ENCODE measurements around the gene PNMA6E. TPM values are rescaled to one million over a fixed set of nuclear protein-coding genes. Genes with fewer than 3 reads are reported as not detected.

Gene PNMA6E
- total and polyA plus RNA-seq, 2 donors (not counting 3 experiments of a cell fraction or from before 2014, with no cell fraction given): not detected

DNA sequence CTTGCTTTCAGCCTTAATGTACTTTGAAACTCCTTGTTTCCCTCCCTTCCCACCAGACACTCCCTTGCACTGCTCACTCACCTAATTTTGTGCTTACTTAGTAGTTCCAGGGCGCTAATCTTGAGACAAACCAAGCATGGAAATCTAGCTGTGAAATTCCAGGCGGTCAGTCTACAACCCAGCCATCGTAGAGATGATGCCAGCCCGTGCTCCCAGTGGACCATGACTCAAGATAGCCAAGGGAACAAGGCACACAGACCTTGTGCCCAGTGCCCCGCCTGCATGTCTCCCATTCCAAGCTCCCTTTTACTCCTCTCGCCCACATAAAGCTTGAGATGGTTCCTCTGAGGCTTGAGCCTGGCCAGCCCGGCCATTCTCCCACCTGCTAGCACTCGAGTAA is 33.7 kb upstream of the PNMA6E start:
- Histone ChIP-seq H3K4me3 (replicated peaks in 1 of 3; ENCODE audit: insufficient read depth in 1 of 3, low read depth in 1 of 3, low read length in 3 of 3) (no peak overlapping the region), H3K27ac (ENCODE audit: insufficient read depth, low read depth, low read length) (no peak overlapping the region), H3K9ac (replicated peaks; ENCODE audit: extremely low read depth, insufficient read depth, low read length) (no peak overlapping the region), H2AFZ (ENCODE audit: low read depth, low read length) (no peak overlapping the region), H3K4me1 (ENCODE audit: control insufficient read depth, extremely low read depth, insufficient read depth, low read length) (no peaks in the 10 kb centered on the region), H3K9me1 (replicated peaks; ENCODE audit: control insufficient read depth, extremely low read depth, insufficient read depth, low read length) (no peaks in the 10 kb centered on the region), H4K20me1 (replicated peaks; ENCODE audit: control insufficient read depth, extremely low read depth, insufficient read depth, low read length) (no peaks in the 10 kb centered on the region), H3K27me3 (ENCODE audit: control insufficient read depth in 2 of 2, insufficient read depth in 2 of 2, low read length in 2 of 2) (no peaks in the 10 kb centered on the region), H3K9me3 (replicated peaks; ENCODE audit: control insufficient read depth, insufficient read depth, low read length) (no peaks in the 10 kb centered on the region), H3K36me3 (ENCODE audit: control insufficient read depth in 2 of 2, extremely low read depth in 1 of 2, insufficient read depth in 2 of 2, low read length in 2 of 2) (no peaks in the 10 kb centered on the region), H3K4me2 (ENCODE audit: insufficient read depth, low read length) (no peak overlapping the region), H3K79me2 (ENCODE audit: control insufficient read depth, insufficient read depth, low read length) (no peaks in the 10 kb centered on the region)
- TF ChIP-seq POLR2A (IDR thresholded peaks at IDR 0.05; ENCODE audit: low read depth, low read length) (no peak), FOS (IDR thresholded peaks at IDR 0.05; ENCODE audit: borderline replicate concordance, insufficient read depth, low read length) (no peak), GATA2 (IDR thresholded peaks at IDR 0.05; ENCODE audit: insufficient read depth, insufficient read length, low read depth, low read length) (no peak), MYC (IDR thresholded peaks at IDR 0.05; ENCODE audit: low read depth, low read length) (no peak), JUN (IDR thresholded peaks at IDR 0.05; ENCODE audit: borderline replicate concordance, insufficient read depth, insufficient read length, low read depth) (no peak), EZH2 (IDR thresholded peaks at IDR 0.05; ENCODE audit: borderline replicate concordance, low read depth, low read length, severe bottlenecking) (no peak), POLR2AphosphoS5 (IDR thresholded peaks at IDR 0.05; ENCODE audit: insufficient read depth, low read depth, low read length) (no peak)
- TF ChIP-seq, protein P1, sequence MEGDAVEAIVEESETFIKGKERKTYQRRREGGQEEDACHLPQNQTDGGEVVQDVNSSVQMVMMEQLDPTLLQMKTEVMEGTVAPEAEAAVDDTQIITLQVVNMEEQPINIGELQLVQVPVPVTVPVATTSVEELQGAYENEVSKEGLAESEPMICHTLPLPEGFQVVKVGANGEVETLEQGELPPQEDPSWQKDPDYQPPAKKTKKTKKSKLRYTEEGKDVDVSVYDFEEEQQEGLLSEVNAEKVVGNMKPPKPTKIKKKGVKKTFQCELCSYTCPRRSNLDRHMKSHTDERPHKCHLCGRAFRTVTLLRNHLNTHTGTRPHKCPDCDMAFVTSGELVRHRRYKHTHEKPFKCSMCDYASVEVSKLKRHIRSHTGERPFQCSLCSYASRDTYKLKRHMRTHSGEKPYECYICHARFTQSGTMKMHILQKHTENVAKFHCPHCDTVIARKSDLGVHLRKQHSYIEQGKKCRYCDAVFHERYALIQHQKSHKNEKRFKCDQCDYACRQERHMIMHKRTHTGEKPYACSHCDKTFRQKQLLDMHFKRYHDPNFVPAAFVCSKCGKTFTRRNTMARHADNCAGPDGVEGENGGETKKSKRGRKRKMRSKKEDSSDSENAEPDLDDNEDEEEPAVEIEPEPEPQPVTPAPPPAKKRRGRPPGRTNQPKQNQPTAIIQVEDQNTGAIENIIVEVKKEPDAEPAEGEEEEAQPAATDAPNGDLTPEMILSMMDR (IDR thresholded peaks at IDR 0.05; ENCODE audit: extremely low read depth in 1 of 2, insufficient read depth in 1 of 2, low read depth in 1 of 2, low read length in 2 of 2): no peak
- TF ChIP-seq, protein P2, sequence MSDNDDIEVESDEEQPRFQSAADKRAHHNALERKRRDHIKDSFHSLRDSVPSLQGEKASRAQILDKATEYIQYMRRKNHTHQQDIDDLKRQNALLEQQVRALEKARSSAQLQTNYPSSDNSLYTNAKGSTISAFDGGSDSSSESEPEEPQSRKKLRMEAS (IDR thresholded peaks at IDR 0.05; ENCODE audit: insufficient read depth, insufficient read length): no peak
- intact Hi-C loops (cut with micrococcal nuclease): loop anchor here (10.0 kb wide), 1 partner anchor 400 kb away; no protein-coding TSS in a partner anchor
- DNase-seq (ENCODE audit: low read depth, low spot score) (no peak), FAIRE-seq (no peak)
- no TSS peak for BruUV-seq (replicated peaks)
- ChIA-PET CTCF (no interaction called here), POLR2A (no interaction called here)
- dilution Hi-C loops (cut with MboI; ENCODE audit: extremely low pct_ligation_motif_present, low sequenced_read_pairs): no loop called here
